Tibial artery (tissue), 4 donors: ENCODE data around the gene PSENEN.

Experiments
- DNase-seq, 2 donors: peaks; one replicate each; pipeline ENCODE4 v3.0.0-alpha.2; 2019
- H3K27ac ChIP-seq, 2 donors: fragments of 200-600 bp; sonication (generic) in 1 of 2; 1 replicate in 1 of 2; 2 replicates in 1 of 2; pipeline ENCODE4 v1.5.1; 2018 to 2019; ENCODE audit warnings: mild to moderate bottlenecking in 1 of 2
- H3K27me3 ChIP-seq, 2 donors: fragments of 200-600 bp; sonication (generic) in 1 of 2; one replicate each; pipeline versions ENCODE4 v1.5.1 to v1.6.0; 2016 to 2019
- H3K36me3 ChIP-seq, 3 donors: fragments of 200-600 bp; sonication (generic) in 2 of 3; one replicate each; pipeline ENCODE4 v1.5.1; 2016 to 2019; ENCODE audit warnings: mild to moderate bottlenecking in 2 of 3
- H3K4me1 ChIP-seq, 4 donors: fragments of 200-600 bp; sonication (generic) in 2 of 4; 1 replicate in 3 of 4; 2 replicates in 1 of 4; pipeline ENCODE4 v1.5.1; 2016 to 2019
- H3K4me3 ChIP-seq, 2 donors: fragments of 200-600 bp; sonication (generic) in 1 of 2; 1 replicate in 1 of 2; 2 replicates in 1 of 2; pipeline ENCODE4 v1.5.1; 2018 to 2019; ENCODE audit warnings: mild to moderate bottlenecking in 2 of 2
- H3K9me3 ChIP-seq, 3 donors: fragments of 200-600 bp; sonication (generic) in 1 of 3; one replicate each; pipeline ENCODE4 v1.5.1; 2016 to 2019
- CTCF ChIP-seq, 2 experiments: fragments of 200-600 bp in 1 of 2; fragments of 450-650 bp in 1 of 2; IDR thresholded peaks; one replicate each; pipeline ENCODE4 v1.5.1; 2017 to 2019; ENCODE audit warnings: antibody characterized with exemption in 2 of 2, mild to moderate bottlenecking in 1 of 2, moderate library complexity in 1 of 2
- intact Hi-C: fragments of 100-400 bp; cut with DNase I; formaldehyde crosslinking; loops from one replicate; pipeline ENCODE4 v1.15.0; 2023; ENCODE audit warnings: low total_unique reads

The PSENEN gene

DNA sequence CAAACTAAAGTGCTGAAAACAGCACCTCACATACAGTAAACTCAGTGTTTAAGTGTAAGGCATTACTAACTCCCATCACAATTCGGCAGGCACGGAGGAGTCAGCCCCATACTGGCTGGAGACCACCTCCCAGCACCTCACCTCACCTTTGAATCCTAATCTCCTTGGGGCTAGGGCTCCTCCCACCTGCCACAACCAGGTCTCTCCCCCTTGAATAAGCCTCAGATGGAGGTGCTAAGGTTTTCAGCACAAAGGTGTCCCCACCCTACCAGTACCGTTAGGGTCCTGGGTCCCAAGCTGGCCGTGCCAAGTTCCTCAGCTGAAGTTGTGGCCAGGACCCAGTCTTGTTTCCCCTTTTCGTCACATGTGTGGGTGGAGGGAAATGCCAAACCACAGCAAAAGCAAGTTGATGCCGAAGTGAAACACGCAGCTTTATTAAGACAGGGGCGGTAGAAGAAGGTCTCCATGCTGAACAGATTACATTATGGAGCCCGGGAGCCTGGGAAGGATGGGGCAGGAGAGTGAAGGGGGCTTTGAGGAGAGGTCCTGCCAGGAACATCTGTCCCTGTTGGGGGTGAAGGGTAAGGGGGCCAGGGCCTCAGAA is 3.2 kb upstream of the PSENEN start, which contains the start of gene IGFLR1:
IGFLR1 (minus strand) TSS at position 332 of the 604 bp plus-strand sequence. CDS start 1,272 bp downstream, outside the sequence.
- no peak for TF ChIP-seq CTCF (IDR thresholded peaks at IDR 0.05)
- Histone ChIP-seq H3K27ac (peak within 1 kb of the TSS; percentile 79 to 90), H3K9me3 (no peaks in the 10 kb centered on the region), H3K4me3 (peak within 1 kb of the TSS; percentile 58 to 72), H3K27me3 (no peaks in the 10 kb centered on the region), H3K36me3 (peaks cover 15 to 27% (median 17%) of the 10 kb centered on the region in 3 donors), H3K4me1 (peaks cover 0 to 47% (median 32%) of the 10 kb centered on the region in 4 donors)
- no peak for DNase-seq
- intact Hi-C loops = no loop called here

DNA sequence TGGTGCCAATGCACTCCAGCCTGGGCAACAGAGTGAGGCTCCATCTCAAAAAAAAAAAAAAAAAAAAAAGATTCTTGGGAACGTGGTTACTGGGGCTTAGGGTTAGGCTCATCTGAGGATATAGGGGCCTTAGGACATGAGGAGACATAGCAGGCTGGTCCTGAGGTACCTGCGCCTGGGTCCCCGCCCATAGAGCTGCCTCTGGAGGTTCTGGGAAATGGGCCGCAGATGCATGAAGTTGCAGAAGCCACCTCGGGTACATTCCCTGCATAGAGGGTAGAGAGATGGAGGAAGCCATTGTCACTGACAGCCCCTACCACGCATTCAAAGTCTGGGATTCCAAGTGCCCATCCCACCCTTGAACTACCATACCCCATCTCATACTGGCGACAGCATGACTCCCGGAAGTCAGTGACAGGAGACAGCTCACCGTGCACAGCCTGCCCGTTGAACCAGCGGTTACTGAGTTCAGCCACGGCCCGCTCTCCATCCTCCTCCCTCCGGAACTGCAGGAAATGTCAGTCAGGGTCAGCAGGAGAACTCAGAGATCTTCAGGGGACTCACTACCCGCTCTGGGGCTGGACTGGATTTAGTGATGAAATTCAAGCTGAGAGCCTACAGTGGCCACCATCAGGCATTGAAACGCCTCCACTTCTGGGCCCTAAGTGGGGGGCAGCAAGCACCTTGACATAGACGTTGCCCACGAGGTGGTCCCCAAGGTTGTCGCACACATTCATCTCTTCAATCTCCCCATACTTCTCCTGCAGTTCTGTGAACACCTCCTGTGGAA is 1.6 kb upstream of the PSENEN start:
- intact Hi-C loops = no loop called here
- Histone ChIP-seq H3K9me3 (no peaks in the 10 kb centered on the region), H3K27me3 (no peaks in the 10 kb centered on the region), H3K27ac (peak overlapping the region; percentile 98 to 99), H3K4me1 (peaks cover 0 to 54% (median 39%) of the 10 kb centered on the region in 4 donors), H3K4me3 (peak overlapping the region in 1 of 2 donors; percentile 96), H3K36me3 (peaks cover under 1 to 11% (median 1%) of the 10 kb centered on the region in 3 donors)
- no peak for DNase-seq
- no peak for TF ChIP-seq CTCF (IDR thresholded peaks at IDR 0.05)

- peak; percentile 43 for TF ChIP-seq CTCF (IDR thresholded peaks at IDR 0.05)
- Histone ChIP-seq H3K27me3 (no peaks in the 10 kb centered on the region), H3K4me1 (peaks cover 0 to 56% (median 41%) of the 10 kb centered on the region in 4 donors), H3K4me3 (peak overlapping the region; percentile 80 to 96), H3K36me3 (peaks cover 0 to 7% (median 0%) of the 10 kb centered on the region in 3 donors), H3K27ac (peak overlapping the region; percentile 98 to 99), H3K9me3 (no peaks in the 10 kb centered on the region)
- DNase-seq = peak; percentile 96 to 98
- intact Hi-C loops = no loop called here
These were observed 772 bp upstream of the PSENEN start for GRCh38 chr19:35744430-35745327.

- TF ChIP-seq CTCF (IDR thresholded peaks at IDR 0.05) = no peak
- DNase-seq = no peak
- Histone ChIP-seq H3K4me1 (peaks cover 0 to 53% (median 42%) of the 10 kb centered on the region in 4 donors), H3K27me3 (no peaks in the 10 kb centered on the region), H3K4me3 (peak overlapping the region; percentile 80 to 96), H3K36me3 (peaks cover 0 to 7% (median 0%) of the 10 kb centered on the region in 3 donors), H3K27ac (peak overlapping the region; percentile 98 to 99), H3K9me3 (no peaks in the 10 kb centered on the region)
- intact Hi-C loops = no loop called here
These were observed 624 bp downstream of the PSENEN start for GRCh38 chr19:35746087-35746462.

DNA sequence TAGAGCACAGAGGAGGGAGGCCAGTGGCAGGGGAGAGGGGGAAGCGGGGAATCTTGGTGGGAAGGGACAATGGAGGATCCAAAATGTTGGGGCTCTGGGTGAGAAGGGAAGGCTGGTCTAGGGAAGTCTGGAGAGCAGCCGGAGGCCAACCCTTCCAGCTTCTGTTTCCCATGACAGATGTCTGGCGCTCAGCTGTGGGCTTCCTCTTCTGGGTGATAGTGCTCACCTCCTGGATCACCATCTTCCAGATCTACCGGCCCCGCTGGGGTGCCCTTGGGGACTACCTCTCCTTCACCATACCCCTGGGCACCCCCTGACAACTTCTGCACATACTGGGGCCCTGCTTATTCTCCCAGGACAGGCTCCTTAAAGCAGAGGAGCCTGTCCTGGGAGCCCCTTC is 1.1 kb downstream of the PSENEN start:
- peaks cover 0 to 49% (median 39%) of the 10 kb centered on the region in 4 donors for H3K4me1 ChIP-seq
- peak overlapping the region; percentile 80 to 96 for H3K4me3 ChIP-seq
- no peaks in the 10 kb centered on the region for H3K9me3 ChIP-seq
- DNase-seq = no peak
- peaks cover 0 to 7% (median 0%) of the 10 kb centered on the region in 3 donors for H3K36me3 ChIP-seq
- intact Hi-C loops = no loop called here
- no peak for TF ChIP-seq CTCF (IDR thresholded peaks at IDR 0.05)
- H3K27me3 ChIP-seq = no peaks in the 10 kb centered on the region
- H3K27ac ChIP-seq = peak overlapping the region in 1 of 2 donors; percentile 98
